CD14-positive monocyte (primary cell): ENCODE data around the gene MAPK1IP1L. TPM values are rescaled to one million over a fixed set of nuclear protein-coding genes. Genes with fewer than 3 reads are reported as not detected.

Experiments used
- DNase-seq, 3 donors: peaks; one replicate each; pipeline ENCODE4 v3.0.0-alpha.2; 2011 to 2022
- H2AFZ ChIP-seq: 2 replicates; pipeline ENCODE4 v1.6.0; 2012; ENCODE audit warnings: mild to moderate bottlenecking, low read depth, low read length, inconsistent platforms; ENCODE audit not compliant: insufficient read depth, poor library complexity, severe bottlenecking
- H3K27ac ChIP-seq, 2 donors: 1 replicate in 1 of 2; 2 replicates in 1 of 2; pipeline ENCODE4 v1.5.1; 2012 to 2013; ENCODE audit warnings: low read length in 2 of 2, control low read depth in 1 of 2, inconsistent platforms in 1 of 2, low read depth in 1 of 2, mild to moderate bottlenecking in 1 of 2
- H3K27me3 ChIP-seq, 2 donors: one replicate each; pipeline versions ENCODE4 v1.6.0 to v1.6.1; 2011 to 2013; ENCODE audit warnings: low read length in 2 of 2; ENCODE audit not compliant: control insufficient read depth in 2 of 2, insufficient read depth in 2 of 2
- H3K36me3 ChIP-seq, 2 donors: replicated peaks in 1 of 2; 1 replicate in 1 of 2; 2 replicates in 1 of 2; pipeline versions ENCODE4 v1.5.1 to v1.6.1; 2012 to 2013; ENCODE audit warnings: low read length in 2 of 2, control low read depth in 1 of 2, inconsistent platforms in 1 of 2, mild to moderate bottlenecking in 1 of 2; ENCODE audit not compliant: insufficient read depth in 2 of 2, control insufficient read depth in 1 of 2
- H3K4me1 ChIP-seq, 2 donors: 1 replicate in 1 of 2; 2 replicates in 1 of 2; pipeline versions ENCODE4 v1.5.1 to v1.6.1; 2012 to 2013; ENCODE audit warnings: low read length in 2 of 2, control low read depth in 1 of 2, inconsistent platforms in 1 of 2, mild to moderate bottlenecking in 1 of 2, moderate library complexity in 1 of 2; ENCODE audit not compliant: insufficient read depth in 2 of 2, control insufficient read depth in 1 of 2
- H3K4me2 ChIP-seq: replicated peaks from 2 replicates; pipeline ENCODE3; 2012; ENCODE audit warnings: low read length, moderate library complexity, mild to moderate bottlenecking; ENCODE audit not compliant: poor library complexity, severe bottlenecking; ENCODE audit errors: extremely low read depth
- H3K4me3 ChIP-seq, 3 experiments: fragments of 200-600 bp in 1 of 3; sonication (generic) in 1 of 3; replicated peaks in 1 of 3; 1 replicate in 2 of 3; 2 replicates in 1 of 3; pipeline ENCODE4 v1.5.1; 2011 to 2013; ENCODE audit warnings: low read length in 3 of 3, mild to moderate bottlenecking in 3 of 3, control low read depth in 2 of 3, low read depth in 2 of 3, inconsistent platforms in 1 of 3, moderate library complexity in 1 of 3
- H3K79me2 ChIP-seq: 2 replicates; pipeline ENCODE4 v1.6.0; 2012; ENCODE audit warnings: mild to moderate bottlenecking, control low read depth, inconsistent platforms, low read length, moderate library complexity; ENCODE audit not compliant: insufficient read depth
- H3K9ac ChIP-seq: 2 replicates; pipeline ENCODE4 v1.6.0; 2017; ENCODE audit warnings: low read length, mild to moderate bottlenecking; ENCODE audit not compliant: insufficient read depth, poor library complexity, severe bottlenecking
- H3K9me3 ChIP-seq, 2 donors: replicated peaks in 1 of 2; 1 replicate in 1 of 2; 2 replicates in 1 of 2; pipeline versions ENCODE4 v1.5.1 to v1.6.1; 2012 to 2013; ENCODE audit warnings: low read length in 2 of 2, control low read depth in 1 of 2; ENCODE audit not compliant: control insufficient read depth in 1 of 2, insufficient read depth in 1 of 2
- H4K20me1 ChIP-seq: 2 replicates; pipeline ENCODE4 v1.6.0; 2012; ENCODE audit warnings: mild to moderate bottlenecking, low read length, control low read depth, moderate library complexity; ENCODE audit not compliant: insufficient read depth
- H3K27ac Mint-ChIP-seq, 7 donors: one replicate each; pipeline ENCODE4 v1.8.0; 2020; ENCODE audit warnings: mild to moderate bottlenecking in 7 of 7, mixed read lengths in 7 of 7, moderate library complexity in 6 of 7, inconsistent platforms in 2 of 7
- H3K27me3 Mint-ChIP-seq, 3 donors: one replicate each; pipeline ENCODE4 v1.8.0; 2021 to 2022; ENCODE audit warnings: low read depth in 3 of 3, mild to moderate bottlenecking in 3 of 3, mixed read lengths in 3 of 3, moderate library complexity in 3 of 3, inconsistent platforms in 1 of 3
- H3K36me3 Mint-ChIP-seq, 2 donors: one replicate each; pipeline ENCODE4 v1.8.0; 2020; ENCODE audit warnings: mixed read lengths in 2 of 2, inconsistent platforms in 1 of 2, mild to moderate bottlenecking in 1 of 2
- H3K4me1 Mint-ChIP-seq: one replicate; pipeline ENCODE4 v1.8.0; 2020; ENCODE audit warnings: mild to moderate bottlenecking, mixed read lengths
- H3K4me3 Mint-ChIP-seq, 2 donors: one replicate each; pipeline ENCODE4 v1.8.0; 2020; ENCODE audit warnings: mild to moderate bottlenecking in 2 of 2, mixed read lengths in 2 of 2, moderate library complexity in 1 of 2
- H3K9me3 Mint-ChIP-seq, 7 donors: one replicate each; pipeline ENCODE4 v1.8.0; 2020 to 2022; ENCODE audit warnings: mixed read lengths in 7 of 7, mild to moderate bottlenecking in 6 of 7, moderate library complexity in 6 of 7, inconsistent platforms in 2 of 7
- WGBS: methylation state at CpG from one replicate; pipeline ENCODE4 v1.1.5; 2013; ENCODE audit warnings: missing lambda C conversion rate; ENCODE audit not compliant: insufficient coverage; 5-methylcytosine and 5-hydroxymethylcytosine counted together
- intact Hi-C, 2 donors: fragments of 100-400 bp; cut with micrococcal nuclease; formaldehyde crosslinking; loops; one replicate each; pipeline versions ENCODE4 v1.15.0 to v1.15.1; 2023
- polyA plus RNA-seq, 3 donors: library from polyadenylated mRNA; depleted of rRNA in 1 of 3; unstranded in 2 of 3; stranded (reverse) in 1 of 3; fragments of 300-500 nt in 2 of 3; fragments of >200 nt in 1 of 3; fragmentation: Illumina TruSeq in 2 of 3; gene quantifications; 1 replicate in 2 of 3; 2 replicates in 1 of 3; pipeline ENCODE4 v1.2.3, GENCODE V29; 2012 to 2021
- TF ChIP-seq, protein P1 (sequence below): fragments of 200-600 bp; IDR thresholded peaks from one replicate; pipeline ENCODE4 v1.8.0; 2022; ENCODE audit warnings: antibody characterized with exemption, mild to moderate bottlenecking

The MAPK1IP1L gene
- polyA plus RNA-seq, 3 donors: 44.8 to 89.8 (median 67.8) TPM

DNA sequence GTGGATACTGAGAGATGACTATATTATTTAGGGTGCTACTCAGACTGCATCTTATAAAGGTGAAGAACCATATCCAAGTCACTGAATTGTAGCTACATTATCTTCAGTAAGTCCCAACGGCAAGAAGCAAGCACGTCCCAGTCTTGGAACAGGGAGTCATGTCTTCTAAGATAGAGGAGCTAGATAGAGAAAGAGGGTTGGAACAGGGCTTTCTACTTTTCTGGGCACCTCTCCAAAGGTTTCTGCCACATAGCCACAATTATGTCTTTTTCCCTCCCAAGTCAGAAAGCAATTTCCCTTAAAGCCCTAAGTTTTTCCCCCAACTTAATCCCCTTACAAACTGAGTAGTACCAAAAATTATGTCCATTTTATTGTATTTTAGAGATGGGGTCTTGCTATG lies 22.4 kb downstream of the MAPK1IP1L start:
- Mint-ChIP-seq H3K36me3 (peaks cover 0 to 2% of the 10 kb centered on the region in 2 donors), H3K9me3 (peaks cover 0 to 2% (median 0%) of the 10 kb centered on the region in 7 donors), H3K4me3 (no peak overlapping the region), H3K27me3 (peaks cover 1 to 9% (median 9%) of the 10 kb centered on the region in 3 donors), H3K27ac (peak overlapping the region in 1 of 7 donors; percentile 63), H3K4me1 (peaks cover 27% of the 10 kb centered on the region)
- Histone ChIP-seq H3K79me2 (no peaks in the 10 kb centered on the region), H3K27ac (no peak overlapping the region), H3K4me1 (peaks cover 4% of the 10 kb centered on the region in 2 donors), H3K4me3 (no peak overlapping the region), H2AFZ (no peak overlapping the region), H3K27me3 (peaks cover 0 to 6% of the 10 kb centered on the region in 2 donors), H4K20me1 (no peaks in the 10 kb centered on the region), H3K4me2 (no peak overlapping the region), H3K36me3 (no peaks in the 10 kb centered on the region), H3K9me3 (no peaks in the 10 kb centered on the region), H3K9ac (no peak overlapping the region)
- TF ChIP-seq, protein P1, sequence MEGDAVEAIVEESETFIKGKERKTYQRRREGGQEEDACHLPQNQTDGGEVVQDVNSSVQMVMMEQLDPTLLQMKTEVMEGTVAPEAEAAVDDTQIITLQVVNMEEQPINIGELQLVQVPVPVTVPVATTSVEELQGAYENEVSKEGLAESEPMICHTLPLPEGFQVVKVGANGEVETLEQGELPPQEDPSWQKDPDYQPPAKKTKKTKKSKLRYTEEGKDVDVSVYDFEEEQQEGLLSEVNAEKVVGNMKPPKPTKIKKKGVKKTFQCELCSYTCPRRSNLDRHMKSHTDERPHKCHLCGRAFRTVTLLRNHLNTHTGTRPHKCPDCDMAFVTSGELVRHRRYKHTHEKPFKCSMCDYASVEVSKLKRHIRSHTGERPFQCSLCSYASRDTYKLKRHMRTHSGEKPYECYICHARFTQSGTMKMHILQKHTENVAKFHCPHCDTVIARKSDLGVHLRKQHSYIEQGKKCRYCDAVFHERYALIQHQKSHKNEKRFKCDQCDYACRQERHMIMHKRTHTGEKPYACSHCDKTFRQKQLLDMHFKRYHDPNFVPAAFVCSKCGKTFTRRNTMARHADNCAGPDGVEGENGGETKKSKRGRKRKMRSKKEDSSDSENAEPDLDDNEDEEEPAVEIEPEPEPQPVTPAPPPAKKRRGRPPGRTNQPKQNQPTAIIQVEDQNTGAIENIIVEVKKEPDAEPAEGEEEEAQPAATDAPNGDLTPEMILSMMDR: no peak
- no peak for DNase-seq
- intact Hi-C loops: no loop called here
- 100% methylated on average over 1 of the region's 2 CpGs for WGBS

- peak overlapping the region; percentile 36 for H2AFZ ChIP-seq
- H3K27ac Mint-ChIP-seq: peak overlapping the region in 1 of 7 donors; percentile 33
- peaks cover 10 to 11% of the 10 kb centered on the region in 2 donors for H3K4me1 ChIP-seq
- H3K4me1 Mint-ChIP-seq: peaks cover 33% of the 10 kb centered on the region
- no peaks in the 10 kb centered on the region for H3K36me3 ChIP-seq
- TF ChIP-seq, protein P1: no peak
- no peak overlapping the region for H3K4me3 Mint-ChIP-seq
- H3K27ac ChIP-seq: no peak overlapping the region
- intact Hi-C loops: no loop called here
- peaks cover 0 to 6% of the 10 kb centered on the region in 2 donors for H3K27me3 ChIP-seq
- H3K27me3 Mint-ChIP-seq: peaks cover 1 to 9% (median 9%) of the 10 kb centered on the region in 3 donors
- no peak overlapping the region for H3K9ac ChIP-seq
- no peaks in the 10 kb centered on the region for H3K79me2 ChIP-seq
- 0% methylated on average over 2 of the region's 5 CpGs for WGBS
- no peaks in the 10 kb centered on the region for H4K20me1 ChIP-seq
- H3K9me3 ChIP-seq: no peaks in the 10 kb centered on the region
- H3K4me2 ChIP-seq: no peak overlapping the region
- peaks cover 0 to 1% of the 10 kb centered on the region in 2 donors for H3K36me3 Mint-ChIP-seq
- H3K9me3 Mint-ChIP-seq: peaks cover 0 to 2% (median 0%) of the 10 kb centered on the region in 7 donors
- no peak for DNase-seq
- H3K4me3 ChIP-seq: no peak overlapping the region
Observed at GRCh38 chr14:55074662-55075061, 23.2 kb downstream of the MAPK1IP1L start.
